Activated B cell treated with CpG ODN at 0.5 μM for 24 hours (primary cell): ENCODE results near the gene EPS8L1. TPM values are rescaled to one million over a fixed set of nuclear protein-coding genes. Genes with fewer than 3 reads are reported as not detected.

Experiments used
- ATAC-seq: fragments of 200-7000 bp; cut with Tn5 transposase; one replicate; pipeline ENCODE4 v1.10.0; 2021; ENCODE audit warnings: low read depth, mild to moderate bottlenecking, moderate library complexity
- CTCF ChIA-PET: fragments of 350-600 bp; sonication (Branson Sonifier 250); formaldehyde crosslinking; loops from one replicate; lab custom pipeline; 2021; ENCODE audit warnings: antibody characterized with exemption; lab: Charles Lee
- POLR2A ChIA-PET: fragments of 350-600 bp; sonication (Branson Sonifier 250); formaldehyde crosslinking; loops from one replicate; lab custom pipeline; 2021; ENCODE audit warnings: antibody characterized with exemption; lab: Charles Lee
- DNase-seq: peaks from one replicate; pipeline ENCODE4 v3.0.0; 2022
- H3K27ac Mint-ChIP-seq: one replicate; pipeline ENCODE4 v1.8.0; 2020; ENCODE audit warnings: mixed read lengths
- H3K27me3 Mint-ChIP-seq: one replicate; pipeline ENCODE4 v1.8.0; 2021; ENCODE audit warnings: mixed read lengths
- H3K36me3 Mint-ChIP-seq: one replicate; pipeline ENCODE4 v1.8.0; 2021; ENCODE audit warnings: low read depth, mixed read lengths
- H3K4me1 Mint-ChIP-seq: one replicate; pipeline ENCODE4 v1.8.0; 2021; ENCODE audit warnings: mixed read lengths
- H3K4me3 Mint-ChIP-seq: one replicate; pipeline ENCODE4 v1.8.0; 2020; ENCODE audit warnings: mild to moderate bottlenecking, mixed read lengths
- H3K9me3 Mint-ChIP-seq: one replicate; pipeline ENCODE4 v1.8.0; 2020; ENCODE audit warnings: mixed read lengths
- intact Hi-C: fragments of 100-400 bp; cut with micrococcal nuclease; formaldehyde crosslinking; loops from one replicate; pipeline ENCODE4 v1.15.1; 2024
- total RNA-seq: library from RNA; stranded (reverse); gene quantifications from 2 replicates; pipeline ENCODE4 v1.2.3, GENCODE V29; 2022
- TF ChIP-seq, protein P1 (sequence below): fragments of 200-600 bp; IDR thresholded peaks from one replicate; pipeline ENCODE4 v1.8.0; 2022; ENCODE audit warnings: antibody characterized with exemption, mild to moderate bottlenecking

Gene EPS8L1
- total RNA-seq, 1 donor from 2014 or later = 0.38 TPM

DNA sequence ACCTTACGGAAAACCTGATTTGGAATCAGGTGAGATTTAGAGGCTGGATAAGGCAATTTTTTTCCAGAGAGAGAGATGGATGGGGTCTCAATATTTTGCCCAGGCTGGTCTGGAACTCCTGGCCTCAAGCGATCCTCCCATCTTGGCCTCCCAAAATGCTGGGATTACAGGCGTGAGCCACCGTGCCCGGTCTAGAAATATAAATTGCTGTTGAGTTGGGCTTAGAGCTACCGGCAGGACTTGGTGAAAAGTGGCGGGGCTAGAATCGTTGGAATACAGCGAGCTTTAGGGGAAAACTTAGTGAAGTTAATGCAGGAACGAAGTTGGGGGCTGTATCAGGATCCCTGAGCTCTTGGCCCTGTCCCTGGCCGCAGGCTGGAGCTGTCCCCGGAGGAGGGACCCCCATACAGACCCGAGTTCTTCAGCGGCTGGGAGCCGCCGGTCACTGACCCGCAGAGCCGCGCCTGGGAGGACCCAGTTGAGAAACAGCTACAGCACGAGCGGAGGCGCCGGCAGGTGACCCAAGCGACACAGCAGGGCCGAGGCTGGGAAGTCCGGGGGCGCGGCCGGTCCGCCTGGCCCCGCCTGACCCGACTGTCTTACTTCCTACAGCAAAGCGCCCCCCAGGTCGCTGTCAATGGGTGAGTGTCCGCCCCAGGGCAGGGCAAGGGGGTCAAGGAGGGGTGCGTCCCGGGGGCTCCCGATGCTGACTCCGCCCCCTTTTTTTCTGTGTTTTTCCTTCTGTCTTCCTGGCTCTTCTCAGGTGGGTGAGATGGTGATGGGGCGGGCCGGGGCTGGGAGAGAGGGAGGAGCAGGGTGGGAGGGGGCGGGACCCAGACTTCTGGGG lies 7.6 kb downstream of the EPS8L1 start:
- ChIA-PET POLR2A (no interaction called here), CTCF (no interaction called here)
- no peak for ATAC-seq
- H3K36me3 Mint-ChIP-seq = no peaks in the 10 kb centered on the region
- no peak overlapping the region for H3K4me3 Mint-ChIP-seq
- TF ChIP-seq, protein P1, sequence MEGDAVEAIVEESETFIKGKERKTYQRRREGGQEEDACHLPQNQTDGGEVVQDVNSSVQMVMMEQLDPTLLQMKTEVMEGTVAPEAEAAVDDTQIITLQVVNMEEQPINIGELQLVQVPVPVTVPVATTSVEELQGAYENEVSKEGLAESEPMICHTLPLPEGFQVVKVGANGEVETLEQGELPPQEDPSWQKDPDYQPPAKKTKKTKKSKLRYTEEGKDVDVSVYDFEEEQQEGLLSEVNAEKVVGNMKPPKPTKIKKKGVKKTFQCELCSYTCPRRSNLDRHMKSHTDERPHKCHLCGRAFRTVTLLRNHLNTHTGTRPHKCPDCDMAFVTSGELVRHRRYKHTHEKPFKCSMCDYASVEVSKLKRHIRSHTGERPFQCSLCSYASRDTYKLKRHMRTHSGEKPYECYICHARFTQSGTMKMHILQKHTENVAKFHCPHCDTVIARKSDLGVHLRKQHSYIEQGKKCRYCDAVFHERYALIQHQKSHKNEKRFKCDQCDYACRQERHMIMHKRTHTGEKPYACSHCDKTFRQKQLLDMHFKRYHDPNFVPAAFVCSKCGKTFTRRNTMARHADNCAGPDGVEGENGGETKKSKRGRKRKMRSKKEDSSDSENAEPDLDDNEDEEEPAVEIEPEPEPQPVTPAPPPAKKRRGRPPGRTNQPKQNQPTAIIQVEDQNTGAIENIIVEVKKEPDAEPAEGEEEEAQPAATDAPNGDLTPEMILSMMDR = no peak
- no peak overlapping the region for H3K27ac Mint-ChIP-seq
- intact Hi-C loops = loop anchor here (5.0 kb wide), 1 partner anchor 94 kb away; no protein-coding TSS in a partner anchor
- peaks cover 46% of the 10 kb centered on the region for H3K4me1 Mint-ChIP-seq
- no peaks in the 10 kb centered on the region for H3K9me3 Mint-ChIP-seq
- H3K27me3 Mint-ChIP-seq = peaks cover 53% of the 10 kb centered on the region
- no peak for DNase-seq

DNA sequence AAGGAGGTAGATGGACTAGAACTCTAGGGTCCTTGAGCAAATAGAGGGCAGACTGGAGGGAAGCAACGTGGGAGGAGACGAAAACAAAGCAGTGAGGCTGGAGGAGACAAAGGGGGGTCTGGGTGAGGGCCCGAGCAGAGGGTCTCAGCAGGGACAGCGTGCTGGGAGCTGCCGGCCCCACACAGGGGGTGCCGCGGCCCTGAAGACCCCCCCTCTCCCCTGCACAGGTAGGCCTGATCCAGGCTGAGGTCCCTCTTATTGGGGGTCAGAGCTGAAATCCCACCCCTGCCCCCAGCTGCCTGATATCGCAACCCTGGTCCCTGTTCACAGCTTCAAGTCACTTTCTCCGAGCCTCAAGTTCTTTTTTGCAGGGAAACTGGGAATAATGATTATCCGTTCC lies 8.7 kb downstream of the EPS8L1 start:
- Mint-ChIP-seq H3K4me3 (no peak overlapping the region), H3K4me1 (peaks cover 50% of the 10 kb centered on the region), H3K27me3 (peaks cover 58% of the 10 kb centered on the region), H3K36me3 (no peaks in the 10 kb centered on the region), H3K27ac (no peak overlapping the region), H3K9me3 (no peaks in the 10 kb centered on the region)
- ATAC-seq = no peak
- POLR2A ChIA-PET = interaction anchor here (0.8 kb wide), 1 partner anchor 564 kb away, joined by 3 read pairs; the partner anchor contains the start of gene CCDC106
- intact Hi-C loops = loop anchor here (5.0 kb wide), 1 partner anchor 93 kb away; no protein-coding TSS in a partner anchor
- no peak for DNase-seq
- CTCF ChIA-PET = no interaction called here
- TF ChIP-seq, protein P1 = no peak

DNA sequence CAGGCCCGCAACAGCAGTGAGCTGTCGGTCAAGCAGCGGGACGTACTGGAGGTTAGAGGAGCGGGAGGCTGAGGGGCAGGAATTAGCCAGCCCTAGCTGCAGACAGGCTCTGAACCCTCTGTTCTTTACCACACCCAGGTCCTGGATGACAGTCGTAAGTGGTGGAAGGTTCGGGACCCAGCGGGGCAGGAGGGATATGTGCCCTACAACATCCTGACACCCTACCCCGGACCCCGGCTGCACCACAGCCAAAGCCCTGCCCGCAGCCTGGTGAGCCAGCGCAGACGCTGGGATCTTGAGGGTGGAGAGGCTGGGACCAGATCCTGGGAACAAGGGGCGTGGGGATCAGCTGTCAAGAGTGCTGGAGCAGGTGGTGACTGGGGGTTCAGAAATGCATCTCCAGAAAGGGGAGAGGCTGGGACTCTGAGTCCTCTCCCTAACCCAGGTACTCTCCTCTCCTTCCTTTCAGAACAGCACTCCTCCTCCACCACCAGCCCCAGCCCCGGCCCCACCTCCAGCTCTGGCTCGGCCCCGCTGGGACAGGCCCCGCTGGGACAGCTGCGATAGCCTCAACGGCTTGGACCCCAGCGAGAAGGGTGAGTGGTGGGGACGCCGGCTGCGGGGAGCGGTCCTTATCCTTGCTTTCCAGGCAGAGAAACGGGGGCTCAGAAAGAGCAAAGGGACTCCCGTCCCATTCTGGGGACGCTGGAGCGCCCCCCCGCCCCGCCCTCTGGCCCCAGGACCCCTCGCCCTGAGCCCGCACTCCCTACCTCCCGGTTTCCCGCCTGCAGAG lies 10.4 kb downstream of the EPS8L1 start:
- H3K27me3 Mint-ChIP-seq = peaks cover 50% of the 10 kb centered on the region

DNA sequence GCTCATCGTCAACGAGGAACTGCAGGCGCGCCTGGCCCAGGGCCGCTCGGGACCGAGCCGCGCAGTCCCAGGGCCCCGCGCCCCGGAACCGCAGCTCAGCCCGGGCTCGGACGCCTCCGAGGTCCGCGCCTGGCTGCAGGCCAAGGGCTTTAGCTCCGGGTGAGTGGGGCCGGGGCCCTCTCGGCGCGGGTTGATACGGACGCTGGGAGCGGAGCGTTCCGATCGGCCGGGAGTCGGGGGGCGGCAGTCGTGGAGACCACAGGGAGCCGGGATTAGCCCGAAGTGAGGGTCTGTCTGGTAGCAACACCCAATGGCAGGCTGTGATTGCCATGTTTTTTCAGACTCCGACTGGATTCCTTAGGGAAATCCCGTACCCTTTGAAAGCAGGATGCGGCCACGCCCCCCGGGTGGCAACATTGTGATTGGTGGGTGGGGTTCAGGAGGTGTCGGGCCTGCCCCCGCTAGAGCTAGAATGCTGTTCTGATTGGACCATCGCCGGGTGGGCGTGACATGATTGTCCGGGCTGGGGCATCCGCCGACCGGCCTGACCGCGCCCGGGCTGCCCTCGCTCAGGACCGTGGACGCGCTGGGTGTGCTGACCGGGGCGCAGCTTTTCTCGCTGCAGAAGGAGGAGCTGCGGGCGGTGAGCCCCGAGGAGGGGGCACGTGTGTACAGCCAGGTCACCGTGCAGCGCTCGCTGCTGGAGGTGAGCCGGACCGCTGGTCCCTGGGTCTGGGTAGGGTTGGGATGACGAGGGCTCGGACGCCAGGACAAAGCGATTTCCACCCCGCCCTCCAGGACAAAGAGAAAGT lies 11.3 kb downstream of the EPS8L1 start:
- ChIA-PET CTCF (no interaction called here), POLR2A (interaction anchor here (1.0 to 1.6 kb wide), 3 partner anchors 30 to 513 kb away, joined by 3 to 6 read pairs (median 3); partner anchors contain the start of genes FIZ1, PPP1R12C and PPP6R1)
- TF ChIP-seq, protein P1 = no peak
- peaks cover 31% of the 10 kb centered on the region for H3K4me1 Mint-ChIP-seq
- H3K27ac Mint-ChIP-seq = no peak overlapping the region
- H3K4me3 Mint-ChIP-seq = peak overlapping the region; percentile 69
- intact Hi-C loops = loop anchor here (2.0 kb wide), 1 partner anchor 332 kb away; no protein-coding TSS in a partner anchor
- peak; percentile 52 for ATAC-seq
- H3K27me3 Mint-ChIP-seq = peaks cover 49% of the 10 kb centered on the region
- H3K9me3 Mint-ChIP-seq = no peaks in the 10 kb centered on the region
- H3K36me3 Mint-ChIP-seq = peaks cover 12% of the 10 kb centered on the region
- peak; percentile 39 for DNase-seq

More for the DNA sequence above, 10.4 kb downstream of the EPS8L1 start:
- H3K27ac Mint-ChIP-seq = no peak overlapping the region
- peaks cover 12% of the 10 kb centered on the region for H3K36me3 Mint-ChIP-seq
- DNase-seq = no peak
- peaks cover 37% of the 10 kb centered on the region for H3K4me1 Mint-ChIP-seq
- TF ChIP-seq, protein P1 = no peak
- no peak overlapping the region for H3K4me3 Mint-ChIP-seq
- CTCF ChIA-PET = no interaction called here
- ATAC-seq = no peak
- POLR2A ChIA-PET = interaction anchor here (1.0 to 1.6 kb wide), 3 partner anchors 31 to 513 kb away, joined by 3 to 6 read pairs (median 3); partner anchors contain the start of genes FIZ1, PPP1R12C and PPP6R1
- intact Hi-C loops = loop anchor here (2.0 kb wide), 1 partner anchor 333 kb away; no protein-coding TSS in a partner anchor
- no peaks in the 10 kb centered on the region for H3K9me3 Mint-ChIP-seq
